A549 (cell line): ENCODE measurements around the gene NDFIP1. TPM values are rescaled to one million over a fixed set of nuclear protein-coding genes. Genes with fewer than 3 reads are reported as not detected.

ENCODE experiments used
- ATAC-seq, 2 experiments: fragments of 200-7000 bp in 1 of 2; fragments of >200 bp in 1 of 2; cut with Nextera tagmentation in 1 of 2; cut with Tn5 transposase in 1 of 2; 3 replicates each; pipeline versions ENCODE4 v1.8.0 to v1.9.1; 2018 to 2020; ENCODE audit warnings: mild to moderate bottlenecking in 1 of 2, moderate library complexity in 1 of 2
- CTCF ChIA-PET: fragments of 300-600 bp; sonication (Branson Sonifier 250); formaldehyde crosslinking; extraction: SDS; loops from one replicate; lab custom pipeline; 2021; ENCODE audit warnings: antibody characterized with exemption, inconsistent platforms; lab: Yijun Ruan, JAX
- POLR2A ChIA-PET: fragments of 350-600 bp; formaldehyde crosslinking; extraction: SDS; loops from one replicate; lab custom pipeline; 2021; ENCODE audit warnings: antibody characterized with exemption, inconsistent platforms; lab: Yijun Ruan, JAX
- DNase-seq, 2 experiments: peaks; one replicate each; pipeline versions ENCODE4 v3.0.0 to v3.0.0-alpha.2; 2011 to 2016; ENCODE audit warnings: low read depth in 1 of 2, low spot score in 1 of 2
- FAIRE-seq: peaks from 2 replicates; lab custom pipeline; 2011; peaks lifted over from hg19 to GRCh38; lab: Jason Lieb, UNC
- H3K27ac ChIP-seq, 2 experiments: fragments of >200 bp; sonication (Bioruptor Twin); formaldehyde crosslinking; 3 replicates each; pipeline ENCODE4 v1.5.1; 2016 to 2017
- H3K4me1 ChIP-seq: fragments of >200 bp; sonication (Bioruptor Twin); formaldehyde crosslinking; 3 replicates; pipeline ENCODE4 v1.6.1; 2016
- H3K4me2 ChIP-seq: fragments of >200 bp; sonication (Bioruptor Twin); formaldehyde crosslinking; 3 replicates; pipeline ENCODE4 v1.6.1; 2016
- H3K4me3 ChIP-seq: fragments of >200 bp; sonication (Bioruptor Twin); formaldehyde crosslinking; 3 replicates; pipeline ENCODE4 v1.5.1; 2016
- H3K9me3 ChIP-seq: fragments of >200 bp; sonication (Bioruptor Twin); formaldehyde crosslinking; 3 replicates; pipeline ENCODE4 v1.6.1; 2016
- BHLHE40 ChIP-seq: IDR thresholded peaks from 2 replicates; pipeline ENCODE4 v1.6.1; 2012; ENCODE audit warnings: low read depth, low read length, inconsistent platforms
- CBX2 ChIP-seq: fragments of 200-600 bp; sonication (generic); IDR thresholded peaks from 2 replicates; pipeline ENCODE4 v1.6.1; 2016; ENCODE audit warnings: low read depth, mild to moderate bottlenecking, borderline replicate concordance
- CHD2 ChIP-seq: fragments of 150-350 bp; IDR thresholded peaks from 2 replicates; pipeline ENCODE4 v1.6.1; 2014; ENCODE audit warnings: low read length; ENCODE audit not compliant: partially characterized antibody
- CHD4 ChIP-seq: fragments of 200-600 bp; sonication (generic); IDR thresholded peaks from 2 replicates; pipeline ENCODE4 v1.6.1; 2016; ENCODE audit warnings: antibody characterized with exemption, mild to moderate bottlenecking, borderline replicate concordance
- EHF ChIP-seq: fragments of 250-450 bp; sonication (Bioruptor Pico); IDR thresholded peaks from 2 replicates; pipeline ENCODE4 v1.5.0; 2020; ENCODE audit warnings: mild to moderate bottlenecking
- EHMT2 ChIP-seq: fragments of 200-600 bp; sonication (generic); IDR thresholded peaks from 2 replicates; pipeline ENCODE4 v1.6.1; 2016; ENCODE audit warnings: antibody characterized with exemption, low read depth, mild to moderate bottlenecking, moderate library complexity
- ESRRA ChIP-seq: fragments of 150-350 bp; IDR thresholded peaks from 2 replicates; pipeline ENCODE4 v1.6.1; 2014; ENCODE audit warnings: mild to moderate bottlenecking, low read length, borderline replicate concordance
- FOSB ChIP-seq: fragments of 250-450 bp; sonication (Bioruptor Pico); IDR thresholded peaks from 2 replicates; pipeline ENCODE4 v1.5.0; 2020; ENCODE audit warnings: mild to moderate bottlenecking, moderate library complexity
- FOSL2 ChIP-seq, 2 experiments: fragments of 450-650 bp in 1 of 2; fragments of >200 bp in 1 of 2; sonication (Bioruptor Twin) in 1 of 2; formaldehyde crosslinking; IDR thresholded peaks; 2 replicates each; pipeline versions ENCODE4 v1.5.0 to v1.6.1; 2016 to 2020; ENCODE audit warnings: mild to moderate bottlenecking in 1 of 2, moderate library complexity in 1 of 2
- FOXS1 ChIP-seq: fragments of 250-450 bp; sonication (Bioruptor Pico); IDR thresholded peaks from 2 replicates; pipeline ENCODE4 v1.5.0; 2020; ENCODE audit warnings: mild to moderate bottlenecking, moderate library complexity
- HDAC2 ChIP-seq: fragments of 200-600 bp; sonication (generic); IDR thresholded peaks from 2 replicates; pipeline ENCODE4 v1.6.1; 2016
- HOXA7 ChIP-seq: fragments of 250-450 bp; sonication (Bioruptor Pico); IDR thresholded peaks from 2 replicates; pipeline ENCODE4 v1.5.0; 2020; ENCODE audit warnings: mild to moderate bottlenecking, moderate library complexity
- HOXB13 ChIP-seq: fragments of 250-450 bp; sonication (Bioruptor Pico); IDR thresholded peaks from 2 replicates; pipeline ENCODE4 v1.5.0; 2020; ENCODE audit warnings: low read depth, mild to moderate bottlenecking, moderate library complexity
- HOXB5 ChIP-seq: fragments of 250-450 bp; sonication (Bioruptor Pico); IDR thresholded peaks from 2 replicates; pipeline ENCODE4 v1.5.0; 2020; ENCODE audit warnings: mild to moderate bottlenecking, moderate library complexity
- JUN ChIP-seq, 2 experiments: fragments of >200 bp; sonication (Bioruptor Twin); formaldehyde crosslinking; IDR thresholded peaks; 2 replicates in 1 of 2; 3 replicates in 1 of 2; pipeline ENCODE4 v1.6.1; 2016 to 2017
- KDM5A ChIP-seq: fragments of 200-600 bp; sonication (generic); IDR thresholded peaks from 2 replicates; pipeline ENCODE4 v1.6.1; 2016; ENCODE audit warnings: antibody characterized with exemption, mild to moderate bottlenecking
- POLR2AphosphoS2 ChIP-seq: conservative IDR thresholded peaks from 2 replicates; pipeline ENCODE4 v1.6.1; 2012; ENCODE audit warnings: low read length, improper control_type of control experiment, inconsistent platforms
- RAD21 ChIP-seq, 2 experiments: fragments of >200 bp in 1 of 2; sonication (Bioruptor Twin) in 1 of 2; formaldehyde crosslinking in 1 of 2; IDR thresholded peaks in 1 of 2; conservative IDR thresholded peaks in 1 of 2; 2 replicates in 1 of 2; 3 replicates in 1 of 2; pipeline ENCODE4 v1.6.1; 2012 to 2018; ENCODE audit warnings: inconsistent platforms in 1 of 2
- SMC3 ChIP-seq: fragments of >200 bp; sonication (Bioruptor Twin); formaldehyde crosslinking; IDR thresholded peaks from 3 replicates; pipeline ENCODE4 v1.6.1; 2018; ENCODE audit warnings: inconsistent platforms
- ZFP36 ChIP-seq: fragments of 450-650 bp; IDR thresholded peaks from 2 replicates; pipeline ENCODE4 v1.6.1; 2014; ENCODE audit warnings: borderline replicate concordance; ENCODE audit not compliant: partially characterized antibody
- ZNF302 ChIP-seq: fragments of 250-450 bp; sonication (Bioruptor Pico); IDR thresholded peaks from 2 replicates; pipeline ENCODE4 v1.9.0; 2021; ENCODE audit warnings: inconsistent platforms, mild to moderate bottlenecking, moderate library complexity
- WGBS: methylation state at CpG from one replicate; pipeline ENCODE4 v1.1.6; 2017; ENCODE audit errors: missing lambda C conversion rate; 5-methylcytosine and 5-hydroxymethylcytosine counted together
- polyA plus RNA-seq, 4 experiments: library from polyadenylated mRNA; depleted of rRNA in 3 of 4; stranded (reverse); fragments of >200 nt; fragmentation: RNase III in 1 of 4; extraction: RNeasy Plus Mini Kit Qiagen cat#74134 plus additional on column Dnase treatment in 1 of 4; gene quantifications; 2 replicates in 3 of 4; 3 replicates in 1 of 4; pipeline ENCODE4 v1.2.3, GENCODE V29; 2011 to 2017
- TF ChIP-seq, protein P1 (sequence below): fragments of 450-650 bp; IDR thresholded peaks from 2 replicates; pipeline ENCODE4 v1.6.1; 2014; ENCODE audit warnings: antibody characterized with exemption
- TF ChIP-seq, protein P2 (sequence below): IDR thresholded peaks from 2 replicates; pipeline ENCODE4 v1.6.1; 2012; ENCODE audit warnings: low read depth, borderline replicate concordance
- TF ChIP-seq, protein P3 (sequence below): IDR thresholded peaks from 2 replicates; pipeline ENCODE4 v1.6.1; 2012

NDFIP1 gene
- polyA plus RNA-seq, 2 of the 4 experiments (the other 2 are of a cell fraction), result 42.4 to 58.0 TPM

DNA sequence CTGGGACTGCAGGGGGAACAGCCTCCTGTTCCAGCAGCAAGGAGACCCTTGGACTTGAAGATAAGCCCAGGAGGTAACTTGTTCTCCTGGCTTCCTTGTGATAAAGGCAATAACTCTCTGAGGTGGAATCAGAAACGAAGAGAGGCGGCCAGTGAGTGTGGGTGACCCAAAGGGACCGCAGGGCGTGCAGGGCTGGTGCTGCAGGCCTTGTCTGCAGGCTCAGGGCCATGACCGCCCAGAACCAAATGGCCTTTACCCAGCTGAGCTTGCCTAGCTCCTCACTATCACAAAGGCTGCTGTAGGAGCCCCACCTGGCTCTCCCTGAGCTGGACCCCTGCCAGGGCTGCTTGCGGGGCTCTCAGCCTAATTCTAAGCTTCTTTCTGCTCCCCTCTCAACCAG is 72.5 kb downstream of the NDFIP1 start:
- POLR2A ChIA-PET, result no interaction called here
- CTCF ChIA-PET, result interaction anchor here (0.6 to 1.2 kb wide), 2 partner anchors 9 to 1017 kb away, joined by 3 to 4 read pairs; no protein-coding TSS in a partner anchor
- ATAC-seq, result peak; percentile 15 to 27; a peak in 1 of 6 replicates

DNA sequence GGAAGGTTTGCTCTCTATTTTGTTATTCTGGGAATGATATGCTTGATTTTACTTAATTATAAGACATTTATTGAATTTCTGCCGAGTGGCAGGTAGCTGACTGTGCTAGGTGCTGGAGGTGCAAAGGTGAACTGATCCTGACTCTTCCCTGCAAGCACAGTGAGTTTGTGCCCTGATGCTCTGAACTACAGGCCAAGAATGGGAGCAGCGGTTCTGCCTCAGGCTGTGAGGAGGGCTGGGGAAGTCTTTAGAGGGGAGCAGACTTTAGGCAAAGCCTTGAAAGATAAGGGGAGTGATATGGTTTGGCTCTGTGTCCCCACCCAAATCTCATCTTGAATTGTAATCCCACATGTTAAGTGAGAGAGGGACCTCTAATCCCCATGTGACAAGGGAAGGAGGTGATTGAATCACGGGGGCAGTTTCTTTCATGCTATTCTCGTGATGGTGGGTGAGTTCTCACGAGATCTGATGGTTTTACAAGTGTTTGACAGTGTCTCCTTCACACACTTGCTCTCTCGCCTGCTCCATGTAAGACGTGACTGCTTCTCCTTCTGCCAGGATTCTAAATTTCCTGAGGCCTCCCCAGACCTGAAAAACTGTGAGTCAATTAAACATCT is 73.1 kb downstream of the NDFIP1 start:
- FAIRE-seq (no peak), DNase-seq (no peak), ATAC-seq (0 out of 6 replicates have a peak, but pooled peaks of 1 of the 2 experiments have one; percentile 23)
- 69% methylated on average over 7 of the region's 7 CpGs for WGBS
- Histone ChIP-seq H3K27ac (no peak overlapping the region), H3K4me1 (no peaks in the 10 kb centered on the region), H3K4me2 (no peak overlapping the region), H3K9me3 (no peaks in the 10 kb centered on the region), H3K4me3 (no peak overlapping the region)
- TF ChIP-seq CHD2, result peak; percentile 44
- TF ChIP-seq POLR2AphosphoS2, result no peak
- POLR2A ChIA-PET, result interaction anchor here (0.5 kb wide), 1 partner anchor 24 kb away, joined by 5 read pairs; no protein-coding TSS in a partner anchor
- CTCF ChIA-PET, result interaction anchor here (0.6 to 1.2 kb wide), 2 partner anchors 10 to 1017 kb away, joined by 3 to 4 read pairs; no protein-coding TSS in a partner anchor

More for the DNA sequence above, 72.5 kb downstream of the NDFIP1 start:
- TF ChIP-seq HOXB13, result no peak
- TF ChIP-seq FOSB, result no peak
- no peak for TF ChIP-seq ESRRA
- no peak for TF ChIP-seq FOSL2 (IDR thresholded peaks at IDR 0.05)
- no peak for TF ChIP-seq FOSL2 (CRISPR knock-in tag; IDR thresholded peaks at IDR 0.05)
- no peak for TF ChIP-seq HOXA7 (CRISPR knock-in tag)
- TF ChIP-seq EHMT2, result no peak
- no peak for TF ChIP-seq ZFP36
- TF ChIP-seq, protein P1, sequence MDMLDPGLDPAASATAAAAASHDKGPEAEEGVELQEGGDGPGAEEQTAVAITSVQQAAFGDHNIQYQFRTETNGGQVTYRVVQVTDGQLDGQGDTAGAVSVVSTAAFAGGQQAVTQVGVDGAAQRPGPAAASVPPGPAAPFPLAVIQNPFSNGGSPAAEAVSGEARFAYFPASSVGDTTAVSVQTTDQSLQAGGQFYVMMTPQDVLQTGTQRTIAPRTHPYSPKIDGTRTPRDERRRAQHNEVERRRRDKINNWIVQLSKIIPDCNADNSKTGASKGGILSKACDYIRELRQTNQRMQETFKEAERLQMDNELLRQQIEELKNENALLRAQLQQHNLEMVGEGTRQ, result no peak
- no peak for TF ChIP-seq CBX2
- TF ChIP-seq CHD2, result no peak
- TF ChIP-seq ZNF302 (CRISPR knock-in tag), result no peak
- H3K4me3 ChIP-seq, result no peak overlapping the region
- no peak overlapping the region for H3K4me2 ChIP-seq
- 87% methylated on average over 6 of the region's 6 CpGs for WGBS
- H3K27ac ChIP-seq, result no peak overlapping the region
- DNase-seq (no peak), FAIRE-seq (no peak)
- no peaks in the 10 kb centered on the region for H3K9me3 ChIP-seq
- no peaks in the 10 kb centered on the region for H3K4me1 ChIP-seq

DNA sequence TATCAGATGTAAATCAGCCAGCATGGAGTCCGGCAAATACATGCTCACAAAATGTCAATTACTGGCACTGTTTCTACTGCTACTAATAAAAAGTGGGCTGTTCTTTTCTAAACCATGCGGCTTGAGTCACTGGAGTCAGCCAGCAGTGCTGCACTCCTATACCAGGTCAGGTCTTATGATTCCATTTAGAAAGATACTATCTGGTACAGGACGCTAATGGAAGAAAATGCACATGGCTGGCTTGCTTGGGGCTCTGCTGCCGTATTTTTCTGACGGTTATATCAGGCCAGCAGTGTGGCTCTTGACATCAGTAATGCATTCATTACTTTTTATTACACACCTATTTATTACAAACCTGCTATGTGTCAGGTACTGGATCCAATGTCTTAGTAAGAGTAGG is 74.3 kb downstream of the NDFIP1 start:
- H3K27ac ChIP-seq, result no peak overlapping the region
- 74% methylated on average over 5 of the region's 5 CpGs for WGBS
- ChIA-PET POLR2A (no interaction called here), CTCF (interaction anchor here (0.6 to 1.1 kb wide), 2 partner anchors 36 to 366 kb away, joined by 3 to 4 read pairs; no protein-coding TSS in a partner anchor)
- FAIRE-seq (no peak), ATAC-seq (no peak), DNase-seq (no peak)
- no peaks in the 10 kb centered on the region for H3K4me1 ChIP-seq
- no peak overlapping the region for H3K4me3 ChIP-seq
- no peaks in the 10 kb centered on the region for H3K9me3 ChIP-seq
- TF ChIP-seq FOXS1 (CRISPR knock-in tag) (no peak), CHD4 (no peak), BHLHE40 (no peak), CHD2 (no peak), HOXB5 (no peak), EHF (CRISPR knock-in tag) (no peak), ZNF302 (CRISPR knock-in tag) (no peak), SMC3 (no peak), FOSB (no peak), HDAC2 (no peak), JUN (IDR thresholded peaks at IDR 0.05) (no peak), KDM5A (no peak), RAD21 (conservative IDR thresholded peaks at IDR 0.05 in 1 of 2, IDR thresholded peaks at IDR 0.05 in 1 of 2) (no peak)
- TF ChIP-seq, protein P2, sequence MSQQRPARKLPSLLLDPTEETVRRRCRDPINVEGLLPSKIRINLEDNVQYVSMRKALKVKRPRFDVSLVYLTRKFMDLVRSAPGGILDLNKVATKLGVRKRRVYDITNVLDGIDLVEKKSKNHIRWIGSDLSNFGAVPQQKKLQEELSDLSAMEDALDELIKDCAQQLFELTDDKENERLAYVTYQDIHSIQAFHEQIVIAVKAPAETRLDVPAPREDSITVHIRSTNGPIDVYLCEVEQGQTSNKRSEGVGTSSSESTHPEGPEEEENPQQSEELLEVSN, result no peak
- TF ChIP-seq, protein P3, sequence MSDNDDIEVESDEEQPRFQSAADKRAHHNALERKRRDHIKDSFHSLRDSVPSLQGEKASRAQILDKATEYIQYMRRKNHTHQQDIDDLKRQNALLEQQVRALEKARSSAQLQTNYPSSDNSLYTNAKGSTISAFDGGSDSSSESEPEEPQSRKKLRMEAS, result no peak
- H3K4me2 ChIP-seq, result no peak overlapping the region
